OCI-LY7 (cell line): Measurements from ENCODE around the gene RFWD3. TPM values are rescaled to one million over a fixed set of nuclear protein-coding genes. Genes with fewer than 3 reads are reported as not detected.
A peak's percentile ranks its signal among the peaks of the same experiment; 100 is the strongest.

ENCODE experiments used
- BruUV-seq: library from RNA; stranded (reverse); fragments of 400-500 nt; replicated peaks from 2 replicates; lab custom pipeline; 2021; lab: Mats Ljungman, UMichigan
- CTCF ChIA-PET: fragments of 300-600 bp; sonication (Branson Sonifier 250); formaldehyde crosslinking; loops from one replicate; lab custom pipeline; 2022; ENCODE audit warnings: antibody characterized with exemption; ENCODE audit not compliant: unreplicated experiment; lab: Charles Lee
- POLR2A ChIA-PET: fragments of 300-600 bp; sonication (Branson Sonifier 250); formaldehyde crosslinking; loops from one replicate; lab custom pipeline; 2022; ENCODE audit warnings: antibody characterized with exemption; lab: Charles Lee
- DNase-seq: peaks from one replicate; pipeline ENCODE4 v3.0.0-alpha.2; 2015; ENCODE audit warnings: low spot score
- H2AFZ ChIP-seq: fragments of 200-600 bp; sonication (generic), shearing (Covaris generic); 2 replicates; pipeline ENCODE4 v1.6.1; 2014; ENCODE audit warnings: mild to moderate bottlenecking, antibody characterized with exemption, low read length, moderate library complexity
- H3K27ac ChIP-seq: fragments of 200-600 bp; sonication (generic); 2 replicates; pipeline ENCODE4 v1.5.1; 2014; ENCODE audit warnings: mixed run types, low read depth, mild to moderate bottlenecking, moderate library complexity, low read length, inconsistent platforms; ENCODE audit not compliant: poor library complexity, severe bottlenecking
- H3K36me3 ChIP-seq: fragments of 200-600 bp; sonication (generic); 2 replicates; pipeline ENCODE4 v1.6.1; 2014; ENCODE audit warnings: mild to moderate bottlenecking, antibody characterized with exemption, low read length, moderate library complexity, mixed read lengths; ENCODE audit not compliant: insufficient read depth
- H3K4me1 ChIP-seq: fragments of 200-600 bp; sonication (generic); 2 replicates; pipeline ENCODE4 v1.5.1; 2014; ENCODE audit warnings: mild to moderate bottlenecking, low read length; ENCODE audit not compliant: insufficient read depth, poor library complexity, severe bottlenecking
- H3K4me2 ChIP-seq: fragments of 200-600 bp; sonication (generic); 2 replicates; pipeline ENCODE4 v1.6.1; 2014; ENCODE audit warnings: mild to moderate bottlenecking, low read length
- H3K4me3 ChIP-seq: fragments of 200-600 bp; sonication (generic); 2 replicates; pipeline ENCODE4 v1.5.1; 2014; ENCODE audit warnings: mild to moderate bottlenecking, low read depth, low read length; ENCODE audit not compliant: poor library complexity, severe bottlenecking
- H3K79me2 ChIP-seq: fragments of 200-600 bp; sonication (generic); 2 replicates; pipeline ENCODE4 v1.6.1; 2016; ENCODE audit warnings: low read depth, mild to moderate bottlenecking, low read length, moderate library complexity, mixed read lengths; ENCODE audit not compliant: insufficient read depth
- H3K9me2 ChIP-seq: fragments of 200-600 bp; sonication (generic); 2 replicates; pipeline ENCODE4 v1.6.1; 2016; ENCODE audit warnings: mild to moderate bottlenecking, low read length, mixed read lengths; ENCODE audit not compliant: insufficient read depth
- H3K9me3 ChIP-seq: fragments of 200-600 bp; sonication (generic); 2 replicates; pipeline ENCODE4 v1.6.1; 2014; ENCODE audit warnings: mild to moderate bottlenecking, mixed run types, low read length, mixed read lengths
- H4K20me1 ChIP-seq: fragments of 200-600 bp; sonication (generic); 2 replicates; pipeline ENCODE4 v1.6.1; 2014; ENCODE audit warnings: mild to moderate bottlenecking, antibody characterized with exemption, low read length, moderate library complexity, mixed read lengths; ENCODE audit not compliant: insufficient read depth
- CTCF ChIP-seq: fragments of 200-600 bp; sonication (generic); conservative IDR thresholded peaks from 2 replicates; pipeline ENCODE4 v1.5.1; 2014; ENCODE audit warnings: mild to moderate bottlenecking, antibody characterized with exemption, low read length, moderate library complexity, mixed read lengths
- EZH2phosphoT487 ChIP-seq: fragments of 200-600 bp; sonication (generic); IDR thresholded peaks from 2 replicates; pipeline ENCODE4 v1.6.1; 2018; ENCODE audit warnings: low read depth, borderline replicate concordance, mild to moderate bottlenecking, mixed run types, antibody characterized with exemption, low read length, moderate library complexity, mixed read lengths
- intact Hi-C: fragments of 100-400 bp; cut with micrococcal nuclease; formaldehyde crosslinking; loops from one replicate; pipeline ENCODE4 v1.10.0; 2022; ENCODE audit not compliant: unreplicated experiment
- total RNA-seq, 2 experiments: library from RNA; depleted of rRNA in 1 of 2; stranded (reverse); fragments of >200 nt in 1 of 2; shearing (Covaris generic) in 1 of 2; gene quantifications; 2 replicates each; pipeline ENCODE4 v1.2.3, GENCODE V29; 2014 to 2022

RFWD3 gene
- total RNA-seq, 2 experiments from 2014 or later, result 79.7 to 134 TPM

- ChIA-PET CTCF (interaction anchor here (0.6 kb wide), 1 partner anchor 228 kb away, joined by 4 read pairs; no protein-coding TSS in a partner anchor), POLR2A (interaction anchor here (0.5 to 1.4 kb wide), 7 partner anchors 10 to 165 kb away, joined by 3 to 6 read pairs (median 3); no protein-coding TSS in a partner anchor)
- H3K36me3 ChIP-seq, result no peaks in the 10 kb centered on the region
- H3K4me2 ChIP-seq, result peak within 1 kb of the TSS; percentile 97
- no TSS peak for BruUV-seq
- H2AFZ ChIP-seq, result peak within 1 kb of the TSS; percentile 98
- H3K27ac ChIP-seq, result peak within 1 kb of the TSS; percentile 68
- DNase-seq, result peak; percentile 95
- H3K9me2 ChIP-seq, result no peaks in the 10 kb centered on the region
- intact Hi-C loops, result no loop called here
- TF ChIP-seq CTCF, result no peak
- TF ChIP-seq EZH2phosphoT487, result no peak
- H3K79me2 ChIP-seq, result peaks cover 47% of the 10 kb centered on the region
- peaks cover 16% of the 10 kb centered on the region; the same call in 1 of the 2 replicates for H4K20me1 ChIP-seq
- no peaks in the 10 kb centered on the region for H3K9me3 ChIP-seq
- peaks cover 29% of the 10 kb centered on the region for H3K4me1 ChIP-seq
- peak within 1 kb of the TSS; percentile 86 for H3K4me3 ChIP-seq
Measured at GRCh38 chr16:74606521-74607309, 60.0 kb downstream of the RFWD3 start, which contains the start of gene GLG1. Gene GLG1, minus strand, starts transcription at chr16:74607114. Its CDS starts 20 bp downstream, at chr16:74607094.

GRCh38 chr16:74605746-74606520 is 60.7 kb downstream of the RFWD3 start:
- peak overlapping the region; percentile 86 for H3K4me3 ChIP-seq
- H3K36me3 ChIP-seq, result no peaks in the 10 kb centered on the region
- H3K9me3 ChIP-seq, result no peaks in the 10 kb centered on the region
- no peaks in the 10 kb centered on the region for H3K9me2 ChIP-seq
- H3K27ac ChIP-seq, result peak overlapping the region; percentile 68
- H3K4me2 ChIP-seq, result peak overlapping the region; percentile 97
- H2AFZ ChIP-seq, result peak overlapping the region; percentile 98; the same call in 1 of the 2 replicates
- no peak for TF ChIP-seq EZH2phosphoT487
- no peak for TF ChIP-seq CTCF
- no TSS peak for BruUV-seq
- intact Hi-C loops, result no loop called here
- CTCF ChIA-PET, result no interaction called here
- POLR2A ChIA-PET, result interaction anchor here (0.6 to 1.3 kb wide), 3 partner anchors 13 to 36 kb away, joined by 3 read pairs; no protein-coding TSS in a partner anchor
- H3K79me2 ChIP-seq, result peaks cover 55% of the 10 kb centered on the region
- peaks cover 32% of the 10 kb centered on the region for H3K4me1 ChIP-seq
- H4K20me1 ChIP-seq, result peaks cover 19% of the 10 kb centered on the region; the same call in 1 of the 2 replicates
- DNase-seq, result no peak
